ENCODE data around the gene IPO13.

Gene IPO13

GRCh38 chr1:43969746-43970466 is 23.2 kb downstream of the IPO13 start, which contains the start of gene DPH2:
Gene DPH2, plus strand, starts transcription at chr1:43970010. Its CDS starts 166 bp downstream, at chr1:43970176.
- DNase-seq (ENCODE audit: low read depth, low spot score): peak; percentile 95
- peak within 1 kb of the TSS; percentile 96 for H3K4me3 ChIP-seq (ENCODE audit: low read length)

DNA sequence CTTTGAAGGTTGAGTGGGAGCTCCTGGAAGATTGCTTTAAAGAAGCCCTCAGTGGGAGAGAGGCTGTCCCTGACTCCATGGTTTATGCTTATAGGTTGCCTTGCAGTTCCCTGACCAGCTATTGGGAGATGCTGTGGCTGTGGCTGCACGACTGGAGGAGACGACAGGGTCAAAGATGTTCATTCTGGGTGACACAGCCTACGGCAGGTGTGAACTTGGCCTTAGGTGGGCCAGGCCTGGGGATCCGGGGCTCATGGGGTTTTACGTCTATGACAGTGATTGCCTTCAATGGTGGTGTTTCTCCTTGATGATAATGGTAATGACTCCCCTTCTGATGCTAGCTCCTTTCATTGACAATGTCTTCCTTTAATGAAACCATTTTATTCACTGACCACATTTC is 23.8 kb downstream of the IPO13 start:
- H3K4me3 ChIP-seq (ENCODE audit: low read length): peak overlapping the region; percentile 96
- no peak for DNase-seq (ENCODE audit: low read depth, low spot score)

- peak overlapping the region; percentile 96 for H3K4me3 ChIP-seq (ENCODE audit: low read length)
Observed at GRCh38 chr1:43970911-43971310, 24.2 kb downstream of the IPO13 start.

GRCh38 chr1:43971336-43971980 is 24.7 kb downstream of the IPO13 start:
- no peak overlapping the region for H3K4me3 ChIP-seq (ENCODE audit: low read length)

More at GRCh38 chr1:43970911-43971310, 24.2 kb downstream of the IPO13 start:
- DNase-seq (ENCODE audit: low read depth, low spot score): no peak

DNA sequence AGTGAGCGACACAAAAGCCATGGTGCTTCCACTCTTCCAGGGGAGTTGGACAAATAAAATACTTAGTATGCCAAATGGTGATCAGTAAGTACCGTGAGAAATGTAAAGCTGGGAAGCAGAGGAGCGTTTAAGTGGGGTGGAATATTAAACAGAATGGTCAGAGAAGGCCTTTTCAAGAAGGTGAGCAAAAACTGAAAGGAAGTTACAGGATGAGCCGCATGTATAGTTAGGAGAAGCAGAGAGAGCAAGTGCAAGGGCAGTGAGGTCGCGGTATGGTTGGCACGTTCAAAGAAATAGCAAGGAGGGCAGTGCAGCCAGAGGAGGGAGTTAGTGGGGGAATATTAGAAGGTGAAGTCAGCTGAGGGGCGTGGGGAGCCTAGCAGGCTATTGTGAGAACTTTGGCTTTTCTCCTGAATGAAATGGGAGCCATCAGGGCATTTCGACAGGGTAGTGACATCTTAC is 27.3 kb downstream of the IPO13 start:
- peak overlapping the region; percentile 90 for H3K4me3 ChIP-seq (ENCODE audit: low read length)
- no peak for DNase-seq (ENCODE audit: low read depth, low spot score)

More at GRCh38 chr1:43971336-43971980, 24.7 kb downstream of the IPO13 start:
- DNase-seq (ENCODE audit: low read depth, low spot score): no peak

GRCh38 chr1:43974443-43975248 is 27.9 kb downstream of the IPO13 start, which contains the start of gene ATP6V0B:
Gene ATP6V0B, plus strand, starts transcription at chr1:43974960. Its CDS starts 81 bp downstream, at chr1:43975041.
- peak; percentile 85 for DNase-seq (ENCODE audit: low read depth, low spot score)
- peak within 1 kb of the TSS; percentile 90 for H3K4me3 ChIP-seq (ENCODE audit: low read length)

DNA sequence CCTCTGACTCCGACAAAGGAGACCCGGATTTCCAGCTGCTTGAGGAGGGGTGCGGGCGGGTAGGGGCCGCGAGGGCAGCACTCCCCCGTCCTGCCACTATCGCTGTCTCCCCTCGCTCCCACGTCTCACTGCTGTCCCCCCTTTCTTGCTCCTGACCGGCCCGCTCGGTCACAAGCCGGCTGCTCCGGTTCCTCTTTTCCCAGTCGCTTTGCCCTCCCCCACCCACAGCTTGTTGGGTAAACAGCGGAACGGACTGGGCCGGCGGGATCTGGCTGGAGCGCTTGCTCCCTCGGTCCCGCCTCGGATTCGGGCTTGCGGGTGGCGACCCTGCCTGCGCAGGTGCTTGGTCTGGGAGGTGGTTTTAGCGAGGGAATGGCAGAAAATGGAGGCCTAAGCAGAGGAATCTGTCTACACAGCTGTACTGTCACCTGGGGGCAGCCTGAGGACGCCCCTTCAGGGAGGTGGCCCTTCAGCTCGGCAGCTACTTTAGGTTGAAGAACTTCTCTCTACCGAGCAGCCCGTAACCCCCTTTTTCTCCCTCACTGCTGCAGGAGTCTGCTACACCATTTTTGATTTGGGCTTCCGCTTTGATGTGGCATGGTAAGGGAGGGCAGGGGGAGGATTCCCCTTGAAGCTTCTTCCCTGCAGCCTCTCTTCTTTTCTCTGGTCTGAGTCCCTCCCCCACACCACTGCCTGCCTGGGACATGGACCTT is 28.7 kb downstream of the IPO13 start:
- peak; percentile 71 for DNase-seq (ENCODE audit: low read depth, low spot score)

GRCh38 chr1:43976045-43976444 is 29.3 kb downstream of the IPO13 start:
- peak overlapping the region; percentile 90 for H3K4me3 ChIP-seq (ENCODE audit: low read length)
- DNase-seq (ENCODE audit: low read depth, low spot score): no peak

More for the DNA sequence above, 28.7 kb downstream of the IPO13 start:
- H3K4me3 ChIP-seq (ENCODE audit: low read length): peak overlapping the region; percentile 90

GRCh38 chr1:43976890-43977289 is 30.1 kb downstream of the IPO13 start:
- no peak overlapping the region for H3K4me3 ChIP-seq (ENCODE audit: low read length)

GRCh38 chr1:43977376-43978263 is 30.9 kb downstream of the IPO13 start:
- H3K4me3 ChIP-seq (ENCODE audit: low read length): no peak overlapping the region
- no peak for DNase-seq (ENCODE audit: low read depth, low spot score)

More at GRCh38 chr1:43976890-43977289, 30.1 kb downstream of the IPO13 start:
- DNase-seq (ENCODE audit: low read depth, low spot score): no peak

DNA sequence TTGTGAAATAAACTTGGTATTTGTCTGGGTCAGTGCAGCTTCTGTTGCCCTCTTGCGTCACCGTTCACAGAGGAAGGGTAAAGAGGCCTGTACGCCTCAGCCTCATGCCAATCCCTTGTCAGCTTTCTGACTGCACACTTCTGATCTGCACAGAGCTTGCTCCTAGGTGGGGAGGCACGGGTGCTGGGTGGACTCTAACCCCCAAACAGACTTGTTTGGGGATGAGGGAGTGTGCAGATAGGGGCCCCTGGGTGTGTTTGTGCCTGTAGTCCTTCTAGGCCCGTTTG is 31.5 kb downstream of the IPO13 start:
- DNase-seq (ENCODE audit: low read depth, low spot score): no peak
- H3K4me3 ChIP-seq (ENCODE audit: low read length): no peak overlapping the region

DNA sequence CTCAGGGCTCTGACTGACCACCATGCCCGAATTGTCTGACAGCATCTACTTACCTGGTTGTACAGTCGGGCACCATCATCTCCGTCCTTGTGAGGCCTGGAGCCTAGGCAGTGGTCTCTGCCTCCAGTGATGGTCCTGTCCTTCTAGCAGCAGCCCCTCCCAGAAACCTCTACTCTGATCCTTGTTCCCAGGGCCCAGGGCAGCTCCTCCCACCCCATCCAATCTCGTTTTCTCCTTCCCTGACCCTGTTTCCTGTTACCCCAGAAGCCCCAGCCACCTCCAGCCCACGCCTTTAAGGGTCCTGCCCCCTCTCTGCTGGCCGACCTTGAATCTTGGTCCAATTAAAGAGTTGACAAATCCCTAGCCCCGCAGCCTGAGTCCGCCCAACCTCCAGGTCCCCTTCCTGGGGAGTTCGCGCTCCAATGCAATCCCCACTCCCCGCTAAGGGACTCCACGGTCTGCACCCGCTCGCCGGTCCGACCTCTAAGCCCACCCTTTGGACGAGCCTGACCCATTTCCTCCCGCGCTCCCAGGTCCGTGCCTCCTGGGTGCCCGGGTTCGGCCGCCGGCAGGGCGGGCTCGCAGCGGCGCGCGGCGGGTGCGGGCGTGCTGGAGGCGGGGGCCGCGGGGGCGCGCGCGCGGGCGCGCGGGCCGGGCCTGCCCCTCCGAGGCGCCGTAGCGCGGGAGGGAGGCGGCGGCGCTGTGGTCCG is 32.0 kb downstream of the IPO13 start, which contains the start of gene B4GALT2:
TSS of gene B4GALT2 (plus strand) at position 660 of the 710 bp plus-strand sequence. CDS start 1,951 bp downstream, outside the sequence.
- H3K4me3 ChIP-seq (ENCODE audit: low read length): peak within 1 kb of the TSS; percentile 59
- DNase-seq (ENCODE audit: low read depth, low spot score): no peak

GRCh38 chr1:43979261-43979527 is 32.4 kb downstream of the IPO13 start:
- no peak for DNase-seq (ENCODE audit: low read depth, low spot score)
- peak overlapping the region; percentile 59 for H3K4me3 ChIP-seq (ENCODE audit: low read length)

GRCh38 chr1:43979528-43980254 is 32.9 kb downstream of the IPO13 start:
- DNase-seq (ENCODE audit: low read depth, low spot score): no peak
- H3K4me3 ChIP-seq (ENCODE audit: low read length): peak overlapping the region; percentile 59

DNA sequence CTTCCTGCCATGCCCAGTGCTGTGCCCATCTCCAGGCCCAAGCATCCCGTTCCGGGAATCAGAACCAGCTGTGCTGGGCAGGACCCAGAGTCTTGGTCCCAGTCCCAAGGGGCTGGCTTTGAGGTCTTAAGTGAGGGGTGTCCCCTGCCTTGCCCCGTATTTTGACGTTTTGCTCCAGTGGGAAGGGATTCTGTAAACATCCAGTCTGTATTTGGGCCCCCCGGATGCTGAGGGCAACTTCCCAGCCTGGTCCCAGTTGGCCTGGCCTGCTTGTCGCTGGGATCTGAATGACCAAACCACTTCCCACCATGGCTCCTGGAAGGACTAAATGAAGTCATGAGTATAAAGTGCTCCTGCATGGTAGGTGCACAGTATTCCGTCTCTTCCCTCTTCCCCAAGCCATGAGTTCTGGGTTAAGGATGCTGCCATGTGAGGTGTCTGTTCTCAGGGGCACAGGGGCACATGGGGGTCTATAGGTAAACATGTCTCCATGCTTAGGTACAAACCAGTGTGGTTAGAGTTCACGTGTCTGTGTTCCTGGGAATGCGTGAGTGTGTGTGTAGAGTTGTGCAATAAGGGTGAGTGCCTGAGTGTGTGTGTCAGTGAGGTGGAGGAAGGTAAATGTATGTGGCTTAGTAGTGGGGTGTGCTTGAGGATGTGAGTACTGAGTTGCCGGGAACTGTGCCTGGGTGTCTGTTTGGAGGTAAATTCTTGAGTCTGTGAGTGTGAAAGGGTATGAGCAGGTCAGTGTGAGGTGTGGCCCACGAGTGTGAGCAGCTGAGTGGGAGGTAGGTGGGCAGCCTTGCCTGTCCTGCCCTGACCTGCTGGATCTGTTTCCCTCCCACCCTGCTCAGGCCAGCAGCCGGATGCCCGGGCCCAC is 33.7 kb downstream of the IPO13 start:
- DNase-seq (ENCODE audit: low read depth, low spot score): no peak

DNA sequence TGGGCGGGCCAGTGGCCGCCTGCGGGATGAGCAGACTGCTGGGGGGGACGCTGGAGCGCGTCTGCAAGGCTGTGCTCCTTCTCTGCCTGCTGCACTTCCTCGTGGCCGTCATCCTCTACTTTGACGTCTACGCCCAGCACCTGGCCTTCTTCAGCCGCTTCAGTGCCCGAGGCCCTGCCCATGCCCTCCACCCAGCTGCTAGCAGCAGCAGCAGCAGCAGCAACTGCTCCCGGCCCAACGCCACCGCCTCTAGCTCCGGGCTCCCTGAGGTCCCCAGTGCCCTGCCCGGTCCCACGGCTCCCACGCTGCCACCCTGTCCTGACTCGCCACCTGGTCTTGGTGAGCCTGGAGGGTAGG is 34.4 kb downstream of the IPO13 start:
- DNase-seq (ENCODE audit: low read depth, low spot score): no peak
- H3K4me3 ChIP-seq (ENCODE audit: low read length): no peak overlapping the region

More for the DNA sequence above, 33.7 kb downstream of the IPO13 start:
- H3K4me3 ChIP-seq (ENCODE audit: low read length): peak overlapping the region; percentile 59
